Measurements from ENCODE around the gene KBTBD8. TPM values are rescaled to one million over a fixed set of nuclear protein-coding genes. Genes with fewer than 3 reads are reported as not detected.

KBTBD8 gene
- total and polyA plus RNA-seq, 4 donors: 3.0 to 17.1 (median 4.0) TPM

GRCh38 chr3:66971245-66971644 lies 26.9 kb upstream of the KBTBD8 start:
- Histone ChIP-seq H3K9me3 (ENCODE audit: control insufficient read depth, insufficient read depth, low read length) (no peaks in the 10 kb centered on the region), H3K36me3 (ENCODE audit: control insufficient read depth, insufficient read depth, low read length) (no peaks in the 10 kb centered on the region), H3K27ac (ENCODE audit: low read depth, low read length) (no peak overlapping the region), H3K4me1 (ENCODE audit: control insufficient read depth, insufficient read depth, low read length) (peaks cover 7% of the 10 kb centered on the region), H3K27me3 (ENCODE audit: control insufficient read depth, insufficient read depth, low read length) (no peaks in the 10 kb centered on the region), H3K4me3 (ENCODE audit: low read depth, low read length) (no peak overlapping the region)
- DNase-seq (ENCODE audit: low read depth in 4 of 6, low spot score in 6 of 6): no peak
- WGBS (ENCODE audit: insufficient coverage): no CpG with 5 or more reads among the region's 3 CpGs

DNA sequence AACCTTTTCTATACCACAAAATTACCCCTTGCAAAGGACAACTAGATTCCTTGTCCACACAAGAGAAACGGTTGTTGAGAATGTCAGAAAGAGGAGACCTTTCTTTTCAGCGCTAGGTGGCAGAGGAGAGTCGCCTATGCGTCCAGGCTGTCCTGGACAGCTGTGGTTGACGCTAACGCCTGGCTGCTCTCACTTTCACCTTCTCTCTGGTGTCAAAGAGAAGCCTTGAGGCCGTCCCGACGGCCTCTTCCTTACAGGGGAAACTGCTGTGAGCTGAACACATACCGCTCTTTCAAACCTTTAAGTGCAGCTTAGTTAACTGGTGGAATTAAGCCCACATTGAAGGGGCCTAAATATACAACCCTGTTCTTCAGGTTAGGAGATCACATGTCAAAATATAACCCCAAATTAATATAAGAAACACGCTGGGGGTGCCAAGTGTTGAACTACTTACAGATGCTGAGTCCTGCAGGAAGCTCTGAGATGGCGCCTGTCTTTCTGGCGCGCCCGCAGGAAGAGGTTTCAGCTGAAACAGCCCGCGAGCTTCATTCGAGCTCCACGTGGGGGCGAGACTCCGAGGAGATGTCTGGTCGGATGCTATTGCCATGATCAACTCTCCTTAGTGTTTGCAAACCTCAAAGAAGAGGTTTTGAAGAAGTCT lies 26.1 kb upstream of the KBTBD8 start:
- peaks cover 7% of the 10 kb centered on the region for H3K4me1 ChIP-seq (ENCODE audit: control insufficient read depth, insufficient read depth, low read length)
- peak; percentile 44 to 91 (median 64) for DNase-seq (ENCODE audit: low read depth in 4 of 6, low spot score in 6 of 6)
- peak overlapping the region; percentile 42 for H3K27ac ChIP-seq (ENCODE audit: low read depth, low read length)
- H3K9me3 ChIP-seq (ENCODE audit: control insufficient read depth, insufficient read depth, low read length): no peaks in the 10 kb centered on the region
- H3K4me3 ChIP-seq (ENCODE audit: low read depth, low read length): peak overlapping the region; percentile 16
- H3K27me3 ChIP-seq (ENCODE audit: control insufficient read depth, insufficient read depth, low read length): no peaks in the 10 kb centered on the region
- no peaks in the 10 kb centered on the region for H3K36me3 ChIP-seq (ENCODE audit: control insufficient read depth, insufficient read depth, low read length)
- 19% methylated on average over 21 of the region's 22 CpGs for WGBS (ENCODE audit: insufficient coverage)

DNA sequence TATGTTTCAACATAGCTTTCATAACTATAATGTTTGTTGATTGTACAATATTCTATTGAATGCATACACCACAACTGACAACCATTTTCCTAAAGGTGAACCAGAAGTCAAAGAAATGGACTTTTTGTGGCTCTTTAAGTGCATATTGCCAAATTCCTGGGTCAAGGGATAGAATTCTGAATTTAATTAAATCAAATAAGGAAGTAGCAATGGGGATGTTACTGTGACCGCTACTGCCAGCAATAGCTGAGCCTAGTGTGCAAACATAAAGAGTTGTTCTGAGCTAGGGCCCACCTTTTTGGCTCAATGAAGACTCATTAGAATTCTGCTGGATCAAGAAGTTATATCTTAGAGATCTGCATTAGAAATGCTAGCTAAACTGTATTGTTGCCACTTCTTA lies 17.3 kb upstream of the KBTBD8 start:
- H3K9me3 ChIP-seq (ENCODE audit: control insufficient read depth, insufficient read depth, low read length): no peaks in the 10 kb centered on the region
- WGBS (ENCODE audit: insufficient coverage): 86% methylated on average over 1 of the region's 1 CpG
- no peaks in the 10 kb centered on the region for H3K36me3 ChIP-seq (ENCODE audit: control insufficient read depth, insufficient read depth, low read length)
- no peaks in the 10 kb centered on the region for H3K4me1 ChIP-seq (ENCODE audit: control insufficient read depth, insufficient read depth, low read length)
- no peaks in the 10 kb centered on the region for H3K27me3 ChIP-seq (ENCODE audit: control insufficient read depth, insufficient read depth, low read length)
- no peak for DNase-seq (ENCODE audit: low read depth in 4 of 6, low spot score in 6 of 6)
- H3K4me3 ChIP-seq (ENCODE audit: low read depth, low read length): no peak overlapping the region
- H3K27ac ChIP-seq (ENCODE audit: low read depth, low read length): no peak overlapping the region

DNA sequence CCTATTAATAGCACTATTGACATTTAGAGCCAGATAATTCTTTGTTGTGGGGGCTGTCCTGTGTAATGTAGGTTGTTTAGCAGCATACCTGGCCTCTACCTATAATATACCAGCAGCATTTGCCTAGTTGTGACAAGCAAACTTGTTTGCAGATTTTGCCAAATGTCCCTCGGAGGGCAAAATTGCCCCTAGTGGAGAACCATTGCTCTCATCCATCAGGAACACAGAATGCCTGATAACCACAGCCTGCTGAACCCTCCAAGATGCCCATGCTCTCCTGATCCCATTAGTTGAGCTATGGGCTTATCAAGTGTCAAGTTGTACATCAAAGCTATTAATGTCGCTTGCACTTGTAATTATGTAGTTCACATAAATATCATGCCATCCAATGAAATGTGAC lies 15.0 kb upstream of the KBTBD8 start:
- no peaks in the 10 kb centered on the region for H3K27me3 ChIP-seq (ENCODE audit: control insufficient read depth, insufficient read depth, low read length)
- no peak for DNase-seq (ENCODE audit: low read depth in 4 of 6, low spot score in 6 of 6)
- no peaks in the 10 kb centered on the region for H3K9me3 ChIP-seq (ENCODE audit: control insufficient read depth, insufficient read depth, low read length)
- H3K4me1 ChIP-seq (ENCODE audit: control insufficient read depth, insufficient read depth, low read length): no peaks in the 10 kb centered on the region
- 89% methylated on average over 1 of the region's 2 CpGs for WGBS (ENCODE audit: insufficient coverage)
- H3K4me3 ChIP-seq (ENCODE audit: low read depth, low read length): no peak overlapping the region
- H3K27ac ChIP-seq (ENCODE audit: low read depth, low read length): no peak overlapping the region
- no peaks in the 10 kb centered on the region for H3K36me3 ChIP-seq (ENCODE audit: control insufficient read depth, insufficient read depth, low read length)

DNA sequence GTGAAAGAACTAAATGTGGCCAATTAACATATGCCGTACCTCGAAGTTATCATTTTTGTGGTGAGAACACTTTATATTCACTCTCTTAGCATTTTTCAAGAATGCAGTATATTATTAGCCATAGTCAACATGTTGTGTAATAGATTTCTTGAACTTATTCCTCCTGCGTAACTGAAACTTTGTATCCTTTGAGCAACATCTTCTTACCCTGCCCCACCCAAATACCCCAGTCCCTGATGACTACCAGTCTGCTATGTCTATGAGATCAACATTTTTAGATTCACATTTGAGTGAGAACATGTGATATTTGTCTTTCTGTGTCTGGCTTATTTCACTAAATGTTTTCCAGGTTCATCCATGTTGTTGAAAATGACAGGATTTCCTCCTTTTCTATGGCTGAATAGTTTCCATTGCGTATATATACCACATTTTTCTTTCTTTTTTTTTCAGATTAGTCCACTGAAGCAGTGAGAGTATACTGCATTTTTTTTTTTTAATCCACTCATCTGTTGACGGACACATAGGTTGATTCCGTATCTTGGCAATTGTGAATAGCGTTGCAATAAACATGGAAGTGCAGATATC lies 12.7 kb upstream of the KBTBD8 start:
- Histone ChIP-seq H3K36me3 (ENCODE audit: control insufficient read depth, insufficient read depth, low read length) (no peaks in the 10 kb centered on the region), H3K4me3 (ENCODE audit: low read depth, low read length) (no peak overlapping the region), H3K9me3 (ENCODE audit: control insufficient read depth, insufficient read depth, low read length) (no peaks in the 10 kb centered on the region), H3K27me3 (ENCODE audit: control insufficient read depth, insufficient read depth, low read length) (no peaks in the 10 kb centered on the region), H3K4me1 (ENCODE audit: control insufficient read depth, insufficient read depth, low read length) (no peaks in the 10 kb centered on the region), H3K27ac (ENCODE audit: low read depth, low read length) (no peak overlapping the region)
- 100% methylated on average over 3 of the region's 7 CpGs for WGBS (ENCODE audit: insufficient coverage)
- DNase-seq (ENCODE audit: low read depth in 4 of 6, low spot score in 6 of 6): no peak

- Histone ChIP-seq H3K27me3 (ENCODE audit: control insufficient read depth, insufficient read depth, low read length) (no peaks in the 10 kb centered on the region), H3K36me3 (ENCODE audit: control insufficient read depth, insufficient read depth, low read length) (no peaks in the 10 kb centered on the region), H3K27ac (ENCODE audit: low read depth, low read length) (no peak overlapping the region), H3K4me1 (ENCODE audit: control insufficient read depth, insufficient read depth, low read length) (no peaks in the 10 kb centered on the region), H3K4me3 (ENCODE audit: low read depth, low read length) (no peak overlapping the region), H3K9me3 (ENCODE audit: control insufficient read depth, insufficient read depth, low read length) (no peaks in the 10 kb centered on the region)
- WGBS (ENCODE audit: insufficient coverage): 100% methylated on average over 2 of the region's 5 CpGs
- no peak for DNase-seq (ENCODE audit: low read depth in 4 of 6, low spot score in 6 of 6)
These were observed 11.7 kb upstream of the KBTBD8 start for GRCh38 chr3:66986406-66986805.

GRCh38 chr3:66989241-66989640 lies 8.9 kb upstream of the KBTBD8 start:
- DNase-seq (ENCODE audit: low read depth in 4 of 6, low spot score in 6 of 6): no peak
- no peaks in the 10 kb centered on the region for H3K36me3 ChIP-seq (ENCODE audit: control insufficient read depth, insufficient read depth, low read length)
- H3K4me1 ChIP-seq (ENCODE audit: control insufficient read depth, insufficient read depth, low read length): no peaks in the 10 kb centered on the region
- no peak overlapping the region for H3K4me3 ChIP-seq (ENCODE audit: low read depth, low read length)
- no CpG with 5 or more reads among the region's 6 CpGs for WGBS (ENCODE audit: insufficient coverage)
- H3K9me3 ChIP-seq (ENCODE audit: control insufficient read depth, insufficient read depth, low read length): no peaks in the 10 kb centered on the region
- no peaks in the 10 kb centered on the region for H3K27me3 ChIP-seq (ENCODE audit: control insufficient read depth, insufficient read depth, low read length)
- no peak overlapping the region for H3K27ac ChIP-seq (ENCODE audit: low read depth, low read length)

DNA sequence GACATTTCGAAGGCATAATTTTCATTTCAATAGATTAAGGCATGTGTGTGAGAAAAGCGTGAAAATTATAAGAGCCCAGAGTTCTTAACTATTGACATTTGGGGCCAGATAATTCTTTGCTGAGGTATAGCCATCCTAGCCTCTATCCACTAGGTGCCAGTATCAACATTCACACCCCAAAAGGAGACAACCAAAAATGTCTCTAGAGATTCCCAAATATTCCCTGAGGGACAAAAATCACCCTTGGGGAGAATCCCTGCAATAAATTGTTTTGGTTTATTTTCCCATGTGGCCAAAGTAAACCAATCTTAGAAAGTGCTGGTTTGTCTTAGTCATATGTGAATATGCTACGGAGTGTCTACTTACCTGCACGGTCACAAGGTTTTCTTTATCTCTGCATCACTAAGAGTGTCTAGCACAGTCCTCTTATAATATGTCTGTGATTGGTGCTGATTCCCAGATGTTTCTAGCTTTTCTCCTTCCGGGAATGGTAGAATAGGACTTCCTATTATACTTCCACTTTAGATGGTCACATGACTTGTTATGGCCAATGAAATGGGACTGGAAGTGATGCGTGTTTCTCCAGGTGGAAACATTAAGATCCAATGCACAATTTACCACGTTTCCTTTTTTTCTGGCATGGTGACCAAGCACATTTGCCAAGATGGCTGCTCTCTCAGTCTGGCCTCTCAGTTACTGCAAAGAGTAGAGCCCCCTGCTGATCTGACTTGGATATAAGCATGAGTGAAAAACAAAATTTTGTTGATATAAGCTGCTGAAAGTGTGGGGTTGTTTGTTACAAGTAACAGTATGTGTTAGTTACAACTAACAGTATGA lies 8.0 kb upstream of the KBTBD8 start:
- Histone ChIP-seq H3K36me3 (ENCODE audit: control insufficient read depth, insufficient read depth, low read length) (no peaks in the 10 kb centered on the region), H3K4me1 (ENCODE audit: control insufficient read depth, insufficient read depth, low read length) (no peaks in the 10 kb centered on the region), H3K27ac (ENCODE audit: low read depth, low read length) (no peak overlapping the region), H3K27me3 (ENCODE audit: control insufficient read depth, insufficient read depth, low read length) (no peaks in the 10 kb centered on the region), H3K4me3 (ENCODE audit: low read depth, low read length) (no peak overlapping the region), H3K9me3 (ENCODE audit: control insufficient read depth, insufficient read depth, low read length) (no peaks in the 10 kb centered on the region)
- DNase-seq (ENCODE audit: low read depth in 4 of 6, low spot score in 6 of 6): no peak
- WGBS (ENCODE audit: insufficient coverage): 100% methylated on average over 1 of the region's 7 CpGs

DNA sequence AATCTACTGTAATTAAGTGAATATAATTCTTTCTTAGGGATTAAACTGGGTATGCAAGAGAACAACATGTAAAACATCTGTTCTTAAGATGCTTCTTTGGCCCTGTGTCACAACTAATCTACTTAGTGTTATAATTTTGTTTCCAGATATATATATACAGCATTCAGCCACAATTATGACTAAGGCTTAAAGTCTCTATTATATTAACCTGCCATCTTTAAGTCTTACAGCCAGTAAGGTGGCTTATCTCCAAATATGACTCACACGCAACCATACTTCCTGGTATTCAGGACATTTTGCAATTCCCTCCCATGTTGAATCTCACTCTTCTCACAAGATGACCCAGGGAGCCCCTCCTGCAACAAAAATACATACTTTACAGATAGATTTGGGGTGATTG lies 6.6 kb upstream of the KBTBD8 start:
- DNase-seq (ENCODE audit: low read depth in 4 of 6, low spot score in 6 of 6): no peak
- Histone ChIP-seq H3K27me3 (ENCODE audit: control insufficient read depth, insufficient read depth, low read length) (no peaks in the 10 kb centered on the region), H3K4me1 (ENCODE audit: control insufficient read depth, insufficient read depth, low read length) (no peaks in the 10 kb centered on the region), H3K9me3 (ENCODE audit: control insufficient read depth, insufficient read depth, low read length) (no peaks in the 10 kb centered on the region), H3K27ac (ENCODE audit: low read depth, low read length) (no peak overlapping the region), H3K36me3 (ENCODE audit: control insufficient read depth, insufficient read depth, low read length) (no peaks in the 10 kb centered on the region), H3K4me3 (ENCODE audit: low read depth, low read length) (no peak overlapping the region)
- no CpG with 5 or more reads among the region's 1 CpG for WGBS (ENCODE audit: insufficient coverage)
